HUES48 (cell line): ENCODE measurements around the gene KCNC1.

ENCODE experiments used
- H3K27ac ChIP-seq: one replicate; pipeline ENCODE4 v1.7.0; 2013; ENCODE audit warnings: low read depth, low read length, inconsistent platforms
- H3K27me3 ChIP-seq: 2 replicates; pipeline ENCODE4 v1.6.1; 2013; ENCODE audit warnings: mild to moderate bottlenecking, low read length; ENCODE audit not compliant: control insufficient read depth, insufficient read depth
- H3K36me3 ChIP-seq: 2 replicates; pipeline ENCODE4 v1.6.1; 2013; ENCODE audit warnings: low read length; ENCODE audit not compliant: control insufficient read depth, insufficient read depth
- H3K4me1 ChIP-seq: 2 replicates; pipeline ENCODE4 v1.6.1; 2013; ENCODE audit warnings: mild to moderate bottlenecking, low read length; ENCODE audit not compliant: control insufficient read depth, insufficient read depth
- H3K4me3 ChIP-seq: 2 replicates; pipeline ENCODE4 v1.5.1; 2013; ENCODE audit warnings: mild to moderate bottlenecking, low read depth, low read length
- H3K9ac ChIP-seq: 2 replicates; pipeline ENCODE4 v1.6.1; 2013; ENCODE audit warnings: mild to moderate bottlenecking, low read depth, low read length, moderate library complexity
- H3K9me3 ChIP-seq: 2 replicates; pipeline ENCODE4 v1.6.1; 2013; ENCODE audit warnings: low read length; ENCODE audit not compliant: control insufficient read depth, insufficient read depth

KCNC1 gene

GRCh38 chr11:17697175-17697949 is 37.2 kb upstream of the KCNC1 start:
- no peak overlapping the region for H3K9ac ChIP-seq
- H3K9me3 ChIP-seq, result no peaks in the 10 kb centered on the region
- H3K27ac ChIP-seq, result no peak overlapping the region
- no peak overlapping the region for H3K4me3 ChIP-seq
- H3K27me3 ChIP-seq, result peaks cover 56% of the 10 kb centered on the region
- H3K4me1 ChIP-seq, result no peaks in the 10 kb centered on the region
- H3K36me3 ChIP-seq, result no peaks in the 10 kb centered on the region

- H3K27me3 ChIP-seq, result peaks cover 36% of the 10 kb centered on the region
- no peak overlapping the region for H3K9ac ChIP-seq
- H3K4me3 ChIP-seq, result no peak overlapping the region
- H3K36me3 ChIP-seq, result no peaks in the 10 kb centered on the region
- no peaks in the 10 kb centered on the region for H3K4me1 ChIP-seq
- no peaks in the 10 kb centered on the region for H3K9me3 ChIP-seq
- no peak overlapping the region for H3K27ac ChIP-seq
Measured at GRCh38 chr11:17699147-17700114, 35.1 kb upstream of the KCNC1 start.

GRCh38 chr11:17700991-17701390 is 33.6 kb upstream of the KCNC1 start:
- no peak overlapping the region for H3K4me3 ChIP-seq
- no peaks in the 10 kb centered on the region for H3K4me1 ChIP-seq
- H3K9ac ChIP-seq, result no peak overlapping the region
- H3K27ac ChIP-seq, result no peak overlapping the region
- no peaks in the 10 kb centered on the region for H3K9me3 ChIP-seq
- H3K36me3 ChIP-seq, result no peaks in the 10 kb centered on the region
- peaks cover 21% of the 10 kb centered on the region for H3K27me3 ChIP-seq

- H3K36me3 ChIP-seq, result no peaks in the 10 kb centered on the region
- H3K9me3 ChIP-seq, result no peaks in the 10 kb centered on the region
- peaks cover 2% of the 10 kb centered on the region; the same call in 1 of the 2 replicates for H3K27me3 ChIP-seq
Measured at GRCh38 chr11:17702876-17703275, 31.7 kb upstream of the KCNC1 start.

GRCh38 chr11:17703951-17704350 is 30.6 kb upstream of the KCNC1 start:
- no peak overlapping the region for H3K4me3 ChIP-seq
- H3K27ac ChIP-seq, result no peak overlapping the region
- no peaks in the 10 kb centered on the region for H3K27me3 ChIP-seq
- no peaks in the 10 kb centered on the region for H3K36me3 ChIP-seq
- H3K9ac ChIP-seq, result no peak overlapping the region
- no peaks in the 10 kb centered on the region for H3K9me3 ChIP-seq
- H3K4me1 ChIP-seq, result no peaks in the 10 kb centered on the region

More at GRCh38 chr11:17702876-17703275, 31.7 kb upstream of the KCNC1 start:
- no peak overlapping the region for H3K4me3 ChIP-seq
- no peaks in the 10 kb centered on the region for H3K4me1 ChIP-seq
- no peak overlapping the region for H3K27ac ChIP-seq
- H3K9ac ChIP-seq, result no peak overlapping the region

- Histone ChIP-seq H3K27me3 (peaks cover 35% of the 10 kb centered on the region), H3K36me3 (no peaks in the 10 kb centered on the region), H3K9ac (no peak overlapping the region), H3K4me1 (no peaks in the 10 kb centered on the region), H3K27ac (no peak overlapping the region), H3K9me3 (no peaks in the 10 kb centered on the region), H3K4me3 (no peak overlapping the region)
Measured at GRCh38 chr11:17707830-17708229, 26.8 kb upstream of the KCNC1 start.

GRCh38 chr11:17711836-17712235 is 22.7 kb upstream of the KCNC1 start:
- no peaks in the 10 kb centered on the region for H3K4me1 ChIP-seq
- H3K4me3 ChIP-seq, result no peak overlapping the region
- H3K27ac ChIP-seq, result no peak overlapping the region
- no peaks in the 10 kb centered on the region for H3K36me3 ChIP-seq
- H3K9me3 ChIP-seq, result no peaks in the 10 kb centered on the region
- no peak overlapping the region for H3K9ac ChIP-seq
- H3K27me3 ChIP-seq, result peaks cover 75% of the 10 kb centered on the region

GRCh38 chr11:17713851-17714250 is 20.7 kb upstream of the KCNC1 start:
- H3K27ac ChIP-seq, result no peak overlapping the region

GRCh38 chr11:17714356-17714854 is 20.2 kb upstream of the KCNC1 start:
- Histone ChIP-seq H3K36me3 (no peaks in the 10 kb centered on the region), H3K9ac (no peak overlapping the region), H3K4me3 (no peak overlapping the region), H3K4me1 (no peaks in the 10 kb centered on the region), H3K27ac (no peak overlapping the region), H3K27me3 (peaks cover 100% of the 10 kb centered on the region), H3K9me3 (no peaks in the 10 kb centered on the region)

More at GRCh38 chr11:17713851-17714250, 20.7 kb upstream of the KCNC1 start:
- peaks cover 95% of the 10 kb centered on the region for H3K27me3 ChIP-seq
- H3K9ac ChIP-seq, result no peak overlapping the region
- no peaks in the 10 kb centered on the region for H3K9me3 ChIP-seq
- no peaks in the 10 kb centered on the region for H3K4me1 ChIP-seq
- H3K4me3 ChIP-seq, result no peak overlapping the region
- no peaks in the 10 kb centered on the region for H3K36me3 ChIP-seq

- Histone ChIP-seq H3K27me3 (peaks cover 100% of the 10 kb centered on the region), H3K27ac (no peak overlapping the region), H3K4me1 (no peaks in the 10 kb centered on the region), H3K9ac (no peak overlapping the region), H3K4me3 (no peak overlapping the region), H3K36me3 (no peaks in the 10 kb centered on the region), H3K9me3 (no peaks in the 10 kb centered on the region)
Measured at GRCh38 chr11:17714870-17715269, 19.7 kb upstream of the KCNC1 start.

- H3K4me3 ChIP-seq, result no peak overlapping the region
- H3K27ac ChIP-seq, result no peak overlapping the region
- peaks cover 3% of the 10 kb centered on the region for H3K4me1 ChIP-seq
- H3K9ac ChIP-seq, result no peak overlapping the region
- no peaks in the 10 kb centered on the region for H3K36me3 ChIP-seq
- H3K27me3 ChIP-seq, result peaks cover 100% of the 10 kb centered on the region
- no peaks in the 10 kb centered on the region for H3K9me3 ChIP-seq
Measured at GRCh38 chr11:17716807-17717206, 17.8 kb upstream of the KCNC1 start.
